ENCODE data around the gene HSP90AB1. TPM values are rescaled to one million over a fixed set of nuclear protein-coding genes. Genes with fewer than 3 reads are reported as not detected.

HSP90AB1 gene
- polyA plus RNA-seq, 2 of the 4 experiments (the other 2 are of a cell fraction), result 1,136 to 1,155 TPM

- TF ChIP-seq ELK1 (IDR thresholded peaks at IDR 0.05; ENCODE audit: low read depth, low read length) (no peak), HDAC2 (IDR thresholded peaks at IDR 0.05) (no peak), NPAS2 (CRISPR knock-in tag; IDR thresholded peaks at IDR 0.05; ENCODE audit: borderline replicate concordance) (no peak), FOSL2 (IDR thresholded peaks at IDR 0.05) (no peak), FOSL2 (CRISPR knock-in tag; IDR thresholded peaks at IDR 0.05) (peak; percentile 44; the same call in 1 of the 2 replicates), FOXS1 (CRISPR knock-in tag; IDR thresholded peaks at IDR 0.05) (no peak), RCOR1 (IDR thresholded peaks at IDR 0.05; ENCODE audit: low read depth, low read length) (no peak), GATA3 (IDR thresholded peaks at IDR 0.05; ENCODE audit: borderline replicate concordance) (no peak), PHF8 (IDR thresholded peaks at IDR 0.05; ENCODE audit: borderline replicate concordance, low read depth) (peak; percentile 22; the same call in 1 of the 2 replicates), CTCF (IDR thresholded peaks at IDR 0.05) (no peak)
- TF ChIP-seq, protein P1, sequence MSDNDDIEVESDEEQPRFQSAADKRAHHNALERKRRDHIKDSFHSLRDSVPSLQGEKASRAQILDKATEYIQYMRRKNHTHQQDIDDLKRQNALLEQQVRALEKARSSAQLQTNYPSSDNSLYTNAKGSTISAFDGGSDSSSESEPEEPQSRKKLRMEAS (IDR thresholded peaks at IDR 0.05), result peak; percentile 86
These were observed 719 bp downstream of the HSP90AB1 start (continued) for GRCh38 chr6:44247338-44248302.

- CTCF ChIA-PET, result interaction anchor here (1.3 to 7.8 kb wide), 2 partner anchors 11 to 14 kb away, joined by 7 to 56 read pairs; no protein-coding TSS in a partner anchor
These were observed 1.7 kb downstream of the HSP90AB1 start for GRCh38 chr6:44248579-44248978.

More at GRCh38 chr6:44248579-44248978, 1.7 kb downstream of the HSP90AB1 start:
- POLR2A ChIA-PET, result interaction anchor here (1.0 kb wide), 1 partner anchor 9 kb away, joined by 3 read pairs; no protein-coding TSS in a partner anchor
- WGBS (ENCODE audit: missing lambda C conversion rate), result 11% methylated on average over 1 of the region's 1 CpG
- no peak for FAIRE-seq
- peaks cover 52% of the 10 kb centered on the region for H3K4me1 ChIP-seq
- no peaks in the 10 kb centered on the region for H3K9me3 ChIP-seq
- H3K4me2 ChIP-seq, result peak overlapping the region; percentile 99
- DNase-seq (ENCODE audit: low read depth in 1 of 2, low spot score in 1 of 2), result no peak
- H3K27ac ChIP-seq, result peak overlapping the region; percentile 95 to 99; a peak in 5 of 6 replicates
- no peak for ATAC-seq
- peak overlapping the region; percentile 90 for H3K4me3 ChIP-seq
- no peak for TF ChIP-seq ZSCAN20 (CRISPR knock-in tag; IDR thresholded peaks at IDR 0.05)
- TF ChIP-seq JUNB (IDR thresholded peaks at IDR 0.05), result no peak
- no peak for TF ChIP-seq ESRRA (IDR thresholded peaks at IDR 0.05; ENCODE audit: borderline replicate concordance, low read length)
- TF ChIP-seq CTCF (IDR thresholded peaks at IDR 0.05), result no peak
- TF ChIP-seq POLR2AphosphoS2 (conservative IDR thresholded peaks at IDR 0.05; ENCODE audit: low read length), result no peak
- TF ChIP-seq CHD4 (IDR thresholded peaks at IDR 0.05; ENCODE audit: borderline replicate concordance), result no peak
- no peak for TF ChIP-seq BHLHE40 (IDR thresholded peaks at IDR 0.05; ENCODE audit: low read depth, low read length)
- no peak for TF ChIP-seq RNF2 (IDR thresholded peaks at IDR 0.05; ENCODE audit: borderline replicate concordance, low read depth)
- TF ChIP-seq KDM5A (IDR thresholded peaks at IDR 0.05), result no peak
- no peak for TF ChIP-seq EHF (CRISPR knock-in tag; IDR thresholded peaks at IDR 0.05)
- no peak for TF ChIP-seq MYC (IDR thresholded peaks at IDR 0.05; ENCODE audit: borderline replicate concordance, low read length)
- TF ChIP-seq, protein P2, sequence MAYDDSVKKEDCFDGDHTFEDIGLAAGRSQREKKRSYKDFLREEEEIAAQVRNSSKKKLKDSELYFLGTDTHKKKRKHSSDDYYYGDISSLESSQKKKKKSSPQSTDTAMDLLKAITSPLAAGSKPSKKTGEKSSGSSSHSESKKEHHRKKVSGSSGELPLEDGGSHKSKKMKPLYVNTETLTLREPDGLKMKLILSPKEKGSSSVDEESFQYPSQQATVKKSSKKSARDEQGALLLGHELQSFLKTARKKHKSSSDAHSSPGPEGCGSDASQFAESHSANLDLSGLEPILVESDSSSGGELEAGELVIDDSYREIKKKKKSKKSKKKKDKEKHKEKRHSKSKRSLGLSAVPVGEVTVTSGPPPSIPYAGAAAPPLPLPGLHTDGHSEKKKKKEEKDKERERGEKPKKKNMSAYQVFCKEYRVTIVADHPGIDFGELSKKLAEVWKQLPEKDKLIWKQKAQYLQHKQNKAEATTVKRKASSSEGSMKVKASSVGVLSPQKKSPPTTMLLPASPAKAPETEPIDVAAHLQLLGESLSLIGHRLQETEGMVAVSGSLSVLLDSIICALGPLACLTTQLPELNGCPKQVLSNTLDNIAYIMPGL (CRISPR knock-in tag; IDR thresholded peaks at IDR 0.05; ENCODE audit: borderline replicate concordance), result no peak
- TF ChIP-seq PHF8 (IDR thresholded peaks at IDR 0.05; ENCODE audit: borderline replicate concordance, low read depth), result no peak
- no peak for TF ChIP-seq MAFK (IDR thresholded peaks at IDR 0.05; ENCODE audit: partially characterized antibody)

Measured in A549 (cell line).